GM12878 (cell line): Measurements from ENCODE around the gene OR10H3. TPM values are rescaled to one million over a fixed set of nuclear protein-coding genes. Genes with fewer than 3 reads are reported as not detected.

ENCODE experiments used
- ATAC-seq: fragments of 200-7000 bp; cut with Tn5 transposase; 3 replicates; pipeline ENCODE4 v1.9.1; 2020; ENCODE audit warnings: mild to moderate bottlenecking, moderate library complexity
- BruUV-seq: library from RNA; stranded (reverse); fragments of 400-500 nt; replicated peaks from 2 replicates; lab custom pipeline; 2021; lab: Mats Ljungman, UMichigan
- CTCF ChIA-PET: fragments of 300-600 bp; sonication (Branson Sonifier 250); formaldehyde crosslinking; extraction: SDS; loops from one replicate; lab custom pipeline; 2021; ENCODE audit warnings: inconsistent platforms; lab: Yijun Ruan, JAX
- POLR2A ChIA-PET: fragments of 350-600 bp; formaldehyde crosslinking; extraction: SDS; loops from one replicate; lab custom pipeline; 2021; ENCODE audit warnings: inconsistent platforms; lab: Charles Lee
- RAD21 ChIA-PET: fragments of 300-600 bp; sonication (Branson Sonifier 250); formaldehyde crosslinking; loops from one replicate; lab custom pipeline; 2023; ENCODE audit warnings: antibody characterized with exemption; ENCODE audit not compliant: unreplicated experiment; lab: Charles Lee
- SMC1A ChIA-PET: fragments of 300-600 bp; sonication (Branson Sonifier 250); formaldehyde crosslinking; loops from one replicate; lab custom pipeline; 2023; ENCODE audit not compliant: unreplicated experiment, uncharacterized antibody; lab: Charles Lee
- DNase-seq: peaks from one replicate; pipeline ENCODE4 v3.0.0-alpha.2; 2011; ENCODE audit warnings: low read depth, low spot score
- FAIRE-seq: peaks from 3 replicates; lab custom pipeline; 2011; peaks lifted over from hg19 to GRCh38; lab: Jason Lieb, UNC
- H2AFZ ChIP-seq: 2 replicates; pipeline ENCODE4 v1.6.0; 2011; ENCODE audit warnings: low read depth, low read length, control low read depth; ENCODE audit not compliant: control insufficient read depth
- H3K27ac ChIP-seq: 2 replicates; pipeline ENCODE4 v1.5.1; 2011; ENCODE audit warnings: control low read depth; ENCODE audit not compliant: control insufficient read depth, insufficient read depth
- H3K27me3 ChIP-seq, 2 experiments: replicated peaks in 1 of 2; 2 replicates each; pipeline versions ENCODE4 v1.6.0 to v1.6.1; 2011; ENCODE audit warnings: low read length in 1 of 2; ENCODE audit not compliant: control insufficient read depth in 2 of 2, insufficient read depth in 2 of 2
- H3K36me3 ChIP-seq, 2 experiments: 2 replicates each; pipeline ENCODE4 v1.5.1; 2011; ENCODE audit warnings: low read length in 1 of 2; ENCODE audit not compliant: control insufficient read depth in 2 of 2, insufficient read depth in 2 of 2
- H3K4me1 ChIP-seq: 2 replicates; pipeline ENCODE4 v1.6.1; 2011; ENCODE audit warnings: mild to moderate bottlenecking, low read length, moderate library complexity, mixed read lengths; ENCODE audit not compliant: control insufficient read depth, insufficient read depth
- H3K4me2 ChIP-seq: 2 replicates; pipeline ENCODE4 v1.6.0; 2011; ENCODE audit warnings: control low read depth; ENCODE audit not compliant: control insufficient read depth, insufficient read depth
- H3K4me3 ChIP-seq: fragments of 200-600 bp; sonication (generic); 2 replicates; pipeline ENCODE4 v1.5.1; 2016
- H3K79me2 ChIP-seq: 2 replicates; pipeline ENCODE4 v1.6.0; 2011; ENCODE audit warnings: low read length; ENCODE audit not compliant: control insufficient read depth, insufficient read depth
- H3K9ac ChIP-seq: 2 replicates; pipeline ENCODE4 v1.8.0; 2011; ENCODE audit warnings: low read length, control low read depth, mixed read lengths; ENCODE audit not compliant: control insufficient read depth, insufficient read depth
- H3K9me3 ChIP-seq: replicated peaks from 3 replicates; pipeline ENCODE4 v1.5.1; 2011; ENCODE audit warnings: mild to moderate bottlenecking, low read length; ENCODE audit not compliant: control insufficient read depth, insufficient read depth
- H4K20me1 ChIP-seq: 2 replicates; pipeline ENCODE4 v1.6.0; 2011; ENCODE audit not compliant: control insufficient read depth, insufficient read depth
- ASH2L ChIP-seq: fragments of 300-600, 200-600 bp; sonication (generic); IDR thresholded peaks from 2 replicates; pipeline ENCODE4 v1.6.1; 2017; ENCODE audit warnings: low read depth, mild to moderate bottlenecking, borderline replicate concordance
- BRCA1 ChIP-seq: IDR thresholded peaks from 2 replicates; pipeline ENCODE4 v1.6.1; 2011; ENCODE audit warnings: low read depth, low read length, improper control_type of control experiment
- CTCF ChIP-seq, 3 experiments: IDR thresholded peaks in 2 of 3; conservative IDR thresholded peaks in 1 of 3; 2 replicates each; pipeline ENCODE4 v1.5.1; 2011; ENCODE audit warnings: low read depth in 3 of 3, low read length in 3 of 3, mild to moderate bottlenecking in 3 of 3, control low read depth in 2 of 3, moderate library complexity in 2 of 3, inconsistent platforms in 1 of 3, mixed read lengths in 1 of 3; ENCODE audit not compliant: control insufficient read depth in 2 of 3, insufficient read depth in 1 of 3; ENCODE audit errors: extremely low read depth in 1 of 3
- EP300 ChIP-seq, 2 experiments: fragments of 150-350 bp in 1 of 2; IDR thresholded peaks; 2 replicates each; pipeline ENCODE4 v1.6.1; 2011 to 2012; ENCODE audit warnings: low read depth in 2 of 2, low read length in 2 of 2, borderline replicate concordance in 1 of 2, improper control_type of control experiment in 1 of 2, inconsistent platforms in 1 of 2; ENCODE audit not compliant: control insufficient read depth in 1 of 2
- MAX ChIP-seq: IDR thresholded peaks from 2 replicates; pipeline ENCODE4 v1.6.1; 2012; ENCODE audit warnings: low read depth, low read length, improper control_type of control experiment
- NR2C1 ChIP-seq: fragments of 450-650 bp; IDR thresholded peaks from 2 replicates; pipeline ENCODE4 v1.6.1; 2017; ENCODE audit warnings: antibody characterized with exemption, mild to moderate bottlenecking, moderate library complexity
- POU2F2 ChIP-seq: IDR thresholded peaks from 3 replicates; pipeline ENCODE4 v1.6.1; 2011; ENCODE audit warnings: low read depth, mild to moderate bottlenecking, low read length, borderline replicate concordance
- RAD21 ChIP-seq: IDR thresholded peaks from 2 replicates; pipeline ENCODE4 v1.6.1; 2011; ENCODE audit warnings: mild to moderate bottlenecking, low read depth, low read length, moderate library complexity; ENCODE audit not compliant: insufficient read depth
- TCF7 ChIP-seq: IDR thresholded peaks from 2 replicates; pipeline ENCODE4 v1.6.1; 2014; ENCODE audit warnings: antibody characterized with exemption, borderline replicate concordance
- ZBTB33 ChIP-seq: fragments of 450-650 bp; IDR thresholded peaks from 2 replicates; pipeline ENCODE4 v1.6.1; 2017; ENCODE audit warnings: mild to moderate bottlenecking
- WGBS: methylation state at CpG from one replicate; pipeline ENCODE4 v1.1.6; 2016; ENCODE audit warnings: low lambda C conversion rate; ENCODE audit not compliant: insufficient replicate concordance, insufficient coverage; ENCODE audit errors: missing lambda C conversion rate; 5-methylcytosine and 5-hydroxymethylcytosine counted together
- in situ Hi-C: fragments of 300-500 bp; cut with MboI; formaldehyde crosslinking; loops from 9 replicates; pipeline ENCODE4 v1.14.3; 2018; ENCODE audit warnings: mixed read lengths
- intact Hi-C: fragments of 100-400 bp; cut with micrococcal nuclease; formaldehyde crosslinking; loops from one replicate; pipeline ENCODE4 v1.14.2; 2022; ENCODE audit not compliant: unreplicated experiment
- polyA plus RNA-seq, 11 experiments: library from polyadenylated mRNA; depleted of rRNA in 4 of 11; unstranded in 6 of 11; stranded (reverse) in 5 of 11; fragments of >200 nt; fragmentation: Nextera tagmentation in 4 of 11; fragmentation: Illumina TruSeq in 1 of 11; extraction: Ambion mirVana in 4 of 11; extraction: Trizol in 1 of 11; gene quantifications; 1 replicate in 1 of 11; 2 replicates in 10 of 11; pipeline versions ENCODE4 v1.2.1 to v1.2.3, GENCODE V29; 2011 to 2016; ENCODE audit warnings: inconsistent platforms in 2 of 11, missing spikeins in 2 of 11, low read depth in 1 of 11
- total RNA-seq, 4 experiments: library from RNA; depleted of rRNA in 3 of 4; stranded (reverse); fragments of >200 nt in 3 of 4; fragmentation: Illumina TruSeq in 1 of 4; extraction: Trizol in 1 of 4; gene quantifications; 2 replicates each; pipeline versions ENCODE4 v1.2.1 to v1.2.3, GENCODE V29; 2013 to 2021

OR10H3 gene
- total and polyA plus RNA-seq, 10 of the 15 experiments (the other 5 are each of a cell fraction or from before 2014, with no cell fraction given), result not detected

- TF ChIP-seq ZBTB33 (no peak), BRCA1 (no peak), EP300 (IDR thresholded peaks at IDR 0.05; ENCODE audit: borderline replicate concordance in 1 of 2, control insufficient read depth in 1 of 2, low read depth in 2 of 2, low read length in 2 of 2) (no peak), MAX (no peak), NR2C1 (no peak), TCF7 (no peak), ASH2L (no peak), POU2F2 (no peak)
These were observed 35.8 kb upstream of the OR10H3 start (continued) for GRCh38 chr19:15701757-15702533.

GRCh38 chr19:15702534-15702930 lies 35.3 kb upstream of the OR10H3 start:
- no peak for FAIRE-seq
- no peak overlapping the region for H3K4me3 ChIP-seq
- no peak overlapping the region for H3K4me2 ChIP-seq
- no peaks in the 10 kb centered on the region for H3K9me3 ChIP-seq
- DNase-seq, result no peak
- ATAC-seq, result no peak
- CTCF ChIA-PET, result no interaction called here
- no peak overlapping the region for H3K9ac ChIP-seq
- RAD21 ChIA-PET, result no interaction called here
- H3K4me1 ChIP-seq, result no peaks in the 10 kb centered on the region
- H2AFZ ChIP-seq, result no peak overlapping the region
- H3K27ac ChIP-seq, result no peak overlapping the region
- H3K36me3 ChIP-seq, result no peaks in the 10 kb centered on the region
- TF ChIP-seq RAD21 (no peak), CTCF (IDR thresholded peaks at IDR 0.05 in 2 of 3, conservative IDR thresholded peaks at IDR 0.05 in 1 of 3; ENCODE audit: control insufficient read depth in 2 of 3, extremely low read depth in 1 of 3, insufficient read depth in 1 of 3, low read depth in 3 of 3, low read length in 3 of 3) (peak in 1 of 3 experiments; percentile 14; a peak in 1 of 6 replicates)
- no peaks in the 10 kb centered on the region for H4K20me1 ChIP-seq
- in situ Hi-C loops, result no loop called here
- SMC1A ChIA-PET, result no interaction called here
- 0% methylated on average over 7 of the region's 7 CpGs for WGBS
- BruUV-seq, result no TSS peak
- intact Hi-C loops, result no loop called here
- no peaks in the 10 kb centered on the region for H3K79me2 ChIP-seq
- POLR2A ChIA-PET, result no interaction called here
- H3K27me3 ChIP-seq, result no peaks in the 10 kb centered on the region
